GM18520 (cell line): ENCODE data around the gene RTN4RL1.

Source experiments
- ATAC-seq: cut with Tn5 transposase; IDR thresholded peaks from one replicate; pipeline ENCODE4 v1.9.1; 2021; ENCODE audit not compliant: unreplicated experiment

RTN4RL1 gene

GRCh38 chr17:1956134-1956533, 69.0 kb downstream of the RTN4RL1 start:
- ATAC-seq: no peak

GRCh38 chr17:1953831-1954230, 71.3 kb downstream of the RTN4RL1 start:
- ATAC-seq: no peak

GRCh38 chr17:1951920-1952319, 73.2 kb downstream of the RTN4RL1 start:
- no peak for ATAC-seq

GRCh38 chr17:1949754-1950153, 75.4 kb downstream of the RTN4RL1 start:
- no peak for ATAC-seq

GRCh38 chr17:1948517-1948825, 76.7 kb downstream of the RTN4RL1 start:
- ATAC-seq: no peak

GRCh38 chr17:1947743-1948516, 77.2 kb downstream of the RTN4RL1 start:
- ATAC-seq: no peak

- ATAC-seq: no peak
These were observed 77.8 kb downstream of the RTN4RL1 start for GRCh38 chr17:1947229-1947742.

- ATAC-seq: no peak
These were observed 78.9 kb downstream of the RTN4RL1 start for GRCh38 chr17:1946021-1946932.

GRCh38 chr17:1945621-1946020, 79.5 kb downstream of the RTN4RL1 start:
- no peak for ATAC-seq

- no peak for ATAC-seq
These were observed 81.7 kb downstream of the RTN4RL1 start for GRCh38 chr17:1943436-1943831.

- no peak for ATAC-seq
These were observed 82.3 kb downstream of the RTN4RL1 start for GRCh38 chr17:1942666-1943435.

GRCh38 chr17:1942066-1942365, 83.1 kb downstream of the RTN4RL1 start:
- no peak for ATAC-seq

GRCh38 chr17:1941272-1942065, 83.7 kb downstream of the RTN4RL1 start:
- no peak for ATAC-seq

GRCh38 chr17:1940810-1941185, 84.3 kb downstream of the RTN4RL1 start:
- no peak for ATAC-seq

- no peak for ATAC-seq
These were observed 84.9 kb downstream of the RTN4RL1 start for GRCh38 chr17:1939981-1940809.

- ATAC-seq: no peak
These were observed 87.7 kb downstream of the RTN4RL1 start for GRCh38 chr17:1937461-1937860.

- no peak for ATAC-seq
These were observed 88.4 kb downstream of the RTN4RL1 start for GRCh38 chr17:1936766-1937165.

- no peak for ATAC-seq
These were observed 90.2 kb downstream of the RTN4RL1 start for GRCh38 chr17:1934901-1935300.

- no peak for ATAC-seq
These were observed 91.0 kb downstream of the RTN4RL1 start for GRCh38 chr17:1933875-1934715.
